DND-41 (cell line): ENCODE measurements around the gene BCAS3.

Experiments used
- CTCF ChIP-seq: IDR thresholded peaks from 2 replicates; pipeline ENCODE4 v1.5.1; 2012; ENCODE audit warnings: borderline replicate concordance, low read length, moderate library complexity, mild to moderate bottlenecking; ENCODE audit not compliant: poor library complexity, severe bottlenecking; ENCODE audit errors: extremely low read depth
- EZH2 ChIP-seq: IDR thresholded peaks from 3 replicates; pipeline ENCODE4 v1.6.1; 2012; ENCODE audit warnings: borderline replicate concordance, low read depth, mild to moderate bottlenecking, moderate library complexity, low read length, inconsistent platforms; ENCODE audit not compliant: severe bottlenecking

GRCh38 chr17:61442136-61442775 is 764.6 kb downstream of the BCAS3 start:
- TF ChIP-seq CTCF (no peak), EZH2 (no peak)
